HG03280 (cell line): ENCODE results near the gene SLIT3.

Experiments
- ATAC-seq: cut with Tn5 transposase; IDR thresholded peaks from one replicate; pipeline ENCODE4 v1.9.1; 2021; ENCODE audit warnings: mild to moderate bottlenecking, moderate library complexity; ENCODE audit not compliant: unreplicated experiment

The SLIT3 gene

DNA sequence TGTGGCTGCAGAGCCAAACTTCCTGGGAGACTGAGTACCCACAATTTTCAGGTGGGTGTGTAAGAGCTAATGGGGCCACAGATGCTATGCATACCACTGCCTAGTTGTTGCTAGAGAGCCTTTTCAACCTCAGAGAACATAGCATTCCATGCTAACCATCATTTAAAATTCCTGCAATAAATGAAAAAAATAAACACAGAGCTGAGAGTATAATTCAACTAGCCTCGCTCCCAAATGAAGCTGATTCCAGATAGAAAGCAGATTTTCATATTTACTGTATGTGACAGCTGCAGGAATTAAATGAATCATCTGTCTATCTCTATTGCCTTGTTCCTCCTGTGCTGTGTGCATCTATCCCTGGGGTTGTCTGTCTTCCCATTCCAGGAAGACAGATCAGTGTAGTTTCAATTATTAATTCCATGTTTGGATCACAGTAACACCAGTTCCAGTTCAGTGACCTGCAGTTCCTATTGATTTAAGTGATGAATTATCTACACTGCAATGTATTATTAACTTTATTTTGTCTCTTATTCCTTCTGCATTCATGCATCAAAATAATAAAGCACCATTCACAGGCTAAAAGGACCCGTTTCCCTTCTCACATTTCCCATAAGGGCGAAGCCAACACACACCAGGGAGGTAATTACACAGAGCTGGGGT, 324.5 kb downstream of the SLIT3 start:
- no peak for ATAC-seq

DNA sequence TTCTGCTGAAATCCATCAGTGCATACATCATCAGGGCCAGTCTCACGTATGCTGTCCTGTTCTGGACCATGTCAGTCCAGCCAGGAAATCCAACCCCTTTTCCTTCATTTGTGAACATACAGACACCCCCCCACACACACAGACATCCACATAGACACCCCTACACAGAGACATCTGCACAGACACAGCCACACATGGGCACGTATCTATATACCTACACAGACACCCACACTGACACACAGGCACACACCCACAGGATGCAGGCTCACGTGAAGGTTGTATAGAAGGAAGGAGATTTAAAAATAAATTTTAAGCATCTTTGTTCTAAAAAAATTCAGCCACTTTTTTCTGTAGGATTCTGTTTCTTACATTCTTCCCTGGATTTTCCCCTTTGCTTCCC, 325.6 kb downstream of the SLIT3 start:
- ATAC-seq, result no peak

DNA sequence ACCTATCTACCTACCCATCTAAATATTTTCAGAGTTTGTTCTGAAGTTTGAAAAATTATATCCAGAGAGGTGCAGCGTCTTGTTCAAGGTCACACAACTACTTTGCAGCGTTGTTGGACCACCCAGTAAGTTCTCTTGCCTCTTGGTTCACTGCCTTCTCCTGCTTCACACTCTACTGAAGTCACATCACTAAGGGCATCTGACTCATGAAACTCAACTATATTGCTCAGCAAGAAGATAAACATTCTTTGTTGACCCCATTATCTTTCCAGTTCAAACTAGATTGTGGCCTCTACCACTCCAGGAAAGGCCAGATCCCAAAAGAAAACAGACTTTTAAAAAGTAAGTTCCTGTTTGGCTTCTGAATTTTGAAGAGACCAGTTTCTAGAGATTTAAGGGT, 326.9 kb downstream of the SLIT3 start:
- ATAC-seq, result no peak

DNA sequence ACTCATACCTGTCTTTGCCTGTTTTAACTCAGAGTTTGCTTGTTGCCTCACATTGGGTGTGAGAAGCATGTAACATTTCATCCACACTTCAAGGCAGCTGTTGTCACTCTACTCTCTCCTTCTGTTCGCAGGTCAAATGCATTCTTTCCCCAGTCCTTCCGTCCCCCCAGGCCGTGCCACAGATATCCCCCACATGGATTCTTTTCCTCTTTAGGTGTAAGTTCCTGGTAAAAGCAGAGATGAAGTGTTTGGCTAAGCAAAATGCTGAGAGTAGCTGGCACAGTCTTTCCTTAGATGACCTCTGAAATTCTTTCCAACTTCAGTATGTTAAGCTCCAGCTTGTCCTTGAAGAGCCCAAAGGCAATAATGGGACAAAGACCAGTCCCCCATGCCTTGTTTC, 328.2 kb downstream of the SLIT3 start:
- no peak for ATAC-seq

DNA sequence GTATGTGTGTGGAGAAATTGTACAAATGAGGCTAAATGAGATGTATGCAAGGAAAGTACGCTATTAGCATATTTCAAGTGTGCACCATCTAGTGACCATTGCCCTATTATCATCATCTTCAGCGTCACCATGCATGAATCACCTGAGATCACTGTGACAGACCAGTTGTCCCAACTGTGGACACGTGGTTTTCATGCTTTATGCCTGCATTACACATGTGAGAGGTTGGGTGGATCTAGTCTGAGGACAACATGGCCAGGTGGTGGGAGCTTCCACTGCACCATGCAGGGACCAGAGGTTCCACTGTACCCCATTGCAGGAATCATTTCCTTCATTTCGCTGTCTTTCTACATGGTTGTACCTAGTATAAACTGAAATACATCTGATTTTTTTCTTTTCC, 329.8 kb downstream of the SLIT3 start:
- no peak for ATAC-seq

DNA sequence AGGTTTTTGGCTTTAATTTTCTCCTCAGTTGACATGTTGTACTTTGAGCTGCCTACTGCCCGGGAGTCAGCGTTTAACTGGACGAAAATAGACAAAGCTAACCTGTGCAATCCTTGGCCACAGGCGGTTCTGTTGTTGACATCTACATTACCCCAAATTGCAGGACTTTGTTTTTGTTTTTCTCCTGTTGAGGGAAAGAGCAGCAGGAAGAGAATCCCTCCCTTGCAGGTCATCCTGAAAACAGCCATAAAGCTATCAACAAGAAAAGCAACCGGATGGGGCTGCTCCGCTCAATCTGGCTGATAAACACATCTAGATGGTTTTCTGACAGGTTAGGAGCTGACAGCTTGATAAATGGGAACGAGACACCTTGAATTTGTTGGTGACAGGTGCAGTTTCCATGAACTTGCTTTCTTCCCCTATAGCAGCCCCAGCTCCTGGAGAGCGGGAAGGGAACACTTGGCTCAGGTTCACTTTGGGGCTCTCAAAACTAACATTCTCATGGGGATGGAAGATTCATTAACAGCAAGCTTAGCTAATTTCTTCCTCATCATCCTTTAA, 331.5 kb downstream of the SLIT3 start:
- ATAC-seq, result no peak

DNA sequence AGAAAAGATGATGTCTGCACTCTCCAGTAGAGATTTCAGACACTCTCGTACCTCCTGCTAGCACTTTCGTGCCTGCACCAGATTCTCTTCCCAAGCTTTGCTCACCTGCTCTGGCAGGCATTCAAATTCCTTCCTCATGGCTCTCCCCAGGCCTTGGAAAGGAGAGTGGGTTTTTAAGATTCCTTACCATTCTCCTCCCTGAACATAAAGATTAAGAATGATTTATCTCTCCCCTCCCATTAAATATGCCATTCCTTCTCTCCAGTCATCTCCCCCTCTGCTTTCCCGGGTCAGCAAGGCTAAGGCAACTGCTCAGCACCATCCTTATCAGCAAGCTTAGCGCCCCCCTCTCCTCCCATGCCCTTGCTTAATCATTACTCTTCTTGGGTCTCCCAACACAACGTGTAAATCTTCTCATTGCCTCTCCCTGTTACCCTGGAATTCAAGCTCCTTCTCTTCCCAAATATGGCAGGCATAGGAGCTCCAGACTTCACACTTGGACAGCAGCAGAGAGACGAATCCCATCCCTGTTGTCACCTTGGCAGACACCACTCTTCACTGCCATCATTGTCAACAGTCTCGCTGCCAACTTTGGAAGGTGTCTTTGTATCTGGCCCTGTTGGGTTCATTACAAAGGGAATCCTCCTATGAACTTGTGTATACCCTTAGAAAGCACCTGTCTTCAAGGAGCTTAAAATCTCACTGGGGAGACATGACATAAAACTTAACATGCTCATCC, 332.9 kb downstream of the SLIT3 start:
- no peak for ATAC-seq

DNA sequence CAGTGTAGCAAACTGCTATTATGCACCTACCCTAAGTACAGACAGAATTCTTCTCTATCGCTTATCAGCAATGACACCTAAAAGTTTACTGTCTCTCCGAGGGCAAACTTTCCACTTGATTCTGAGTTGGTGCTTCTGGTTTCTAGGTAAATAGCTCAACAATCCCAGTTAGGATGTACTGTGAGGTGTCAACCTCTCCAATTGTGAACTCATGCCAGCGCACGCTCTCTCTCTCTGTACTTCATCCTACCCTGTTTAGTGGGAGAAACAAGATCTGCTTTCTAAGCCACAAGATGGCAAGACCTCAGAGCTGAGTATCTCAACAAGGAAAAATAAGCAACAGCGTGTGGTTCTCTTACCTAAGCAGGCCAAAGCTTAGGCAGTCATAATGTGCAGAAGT, 335.3 kb downstream of the SLIT3 start:
- no peak for ATAC-seq

DNA sequence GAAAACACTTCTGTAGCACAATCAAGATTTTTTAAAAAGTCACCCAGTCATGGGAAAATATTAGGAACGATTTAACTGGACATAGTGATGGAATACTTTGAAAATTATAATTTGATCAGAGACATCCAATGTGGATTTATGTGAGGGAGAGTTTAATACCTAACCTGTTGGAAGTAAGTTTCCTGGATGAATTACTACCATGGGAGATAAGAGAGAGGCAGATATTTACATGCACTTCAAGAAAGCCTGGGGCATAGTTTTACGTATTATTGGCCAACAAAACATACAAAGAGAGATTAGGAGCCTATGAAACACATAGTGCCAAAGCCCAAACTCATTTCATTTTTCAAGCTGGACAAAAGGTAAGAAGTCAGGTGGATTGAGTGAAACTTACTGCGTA, 336.8 kb downstream of the SLIT3 start:
- ATAC-seq, result no peak

DNA sequence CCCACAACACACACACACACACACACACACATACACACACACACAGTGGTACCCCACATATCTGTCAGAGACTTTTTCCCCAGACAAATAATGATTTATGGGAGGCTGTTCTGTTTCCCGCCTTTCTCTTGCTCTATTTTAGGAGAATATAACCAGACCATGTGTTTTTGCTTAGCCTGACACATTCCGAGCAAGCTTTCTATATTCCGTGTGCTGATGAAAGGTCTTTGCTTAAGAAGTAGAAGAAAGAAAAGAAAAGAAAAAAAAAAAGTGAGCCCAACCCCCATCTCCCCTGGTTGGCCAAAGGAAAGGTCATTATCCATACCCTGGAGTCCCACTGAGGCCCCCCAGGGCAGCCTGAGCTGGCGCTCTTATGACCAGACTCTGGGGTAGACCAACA, 338.6 kb downstream of the SLIT3 start:
- ATAC-seq, result no peak

DNA sequence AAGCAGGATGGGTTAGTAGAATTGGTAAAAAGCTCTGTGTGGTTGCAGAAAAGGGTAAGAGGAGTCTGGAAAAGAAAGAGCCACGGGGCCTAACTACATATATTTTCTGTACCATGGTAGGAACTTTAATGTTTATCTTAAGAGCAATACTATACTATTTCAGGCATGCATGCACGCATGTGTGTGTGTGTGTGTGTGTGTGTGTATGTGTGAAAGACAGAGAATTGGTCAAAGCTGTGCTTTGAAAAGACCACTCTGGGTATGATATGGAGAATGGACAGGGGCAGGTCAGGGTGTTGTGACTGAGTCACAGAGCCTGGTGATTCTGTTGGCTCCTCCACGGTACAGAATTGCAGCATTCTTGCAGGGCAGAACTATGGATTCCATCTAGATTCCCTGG, 339.3 kb downstream of the SLIT3 start:
- no peak for ATAC-seq

DNA sequence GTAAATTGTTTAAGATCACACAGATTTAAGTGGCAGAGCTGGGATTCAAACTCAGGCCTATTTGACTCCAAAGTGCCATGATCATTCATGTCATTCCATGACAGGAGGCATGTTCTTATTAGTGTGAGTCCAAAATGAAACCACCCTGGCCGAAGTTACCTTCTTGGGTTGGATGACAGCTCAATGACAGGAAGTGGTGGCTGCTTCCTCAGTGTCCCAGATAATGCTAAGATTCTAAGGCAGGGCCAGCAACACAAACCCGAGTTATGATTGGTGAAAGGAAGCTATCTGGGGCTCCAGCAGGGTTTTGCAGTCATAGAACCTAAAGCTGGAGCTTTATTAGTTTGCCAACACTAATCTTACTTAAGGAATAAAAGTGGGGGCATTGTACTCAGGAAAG, 340.4 kb downstream of the SLIT3 start:
- no peak for ATAC-seq

DNA sequence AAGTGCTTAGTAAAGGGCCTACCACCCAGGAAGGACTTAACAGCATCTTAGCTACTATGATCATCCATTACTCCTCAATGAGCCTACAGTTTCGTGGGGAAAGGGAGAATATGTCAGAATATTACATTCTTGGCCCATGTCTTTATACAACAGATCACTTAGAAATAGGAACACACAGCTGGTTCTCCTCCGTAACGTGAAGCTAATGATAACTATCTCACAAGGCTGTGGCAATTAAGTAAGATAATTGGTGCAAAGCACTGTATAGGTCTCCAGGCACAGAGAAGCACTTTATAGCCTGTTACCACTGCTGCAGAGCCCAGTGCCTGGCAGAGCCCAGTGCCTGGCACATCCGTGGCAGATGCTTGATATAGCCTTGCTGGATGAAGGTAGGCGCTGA, 347.6 kb downstream of the SLIT3 start:
- ATAC-seq, result no peak

DNA sequence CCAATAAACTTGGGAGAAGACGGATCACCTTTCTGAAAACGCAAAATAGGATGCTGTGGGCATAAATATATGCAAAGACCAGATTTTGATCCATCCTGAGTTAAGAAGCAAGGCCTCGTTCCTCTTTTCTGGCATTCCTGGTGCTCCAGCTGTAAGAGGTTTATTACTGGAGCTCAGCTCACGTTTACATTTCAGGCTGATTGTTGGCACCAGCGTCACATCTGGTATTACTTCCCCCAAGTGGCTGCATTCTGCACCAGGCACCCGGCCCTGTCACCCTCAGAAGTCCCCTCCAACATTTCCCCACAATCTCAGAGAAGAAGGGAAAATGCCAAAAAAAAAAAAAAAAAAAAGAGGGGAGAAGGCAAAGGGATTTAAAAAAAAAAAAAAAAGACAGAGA, 348.7 kb downstream of the SLIT3 start:
- ATAC-seq, result no peak

DNA sequence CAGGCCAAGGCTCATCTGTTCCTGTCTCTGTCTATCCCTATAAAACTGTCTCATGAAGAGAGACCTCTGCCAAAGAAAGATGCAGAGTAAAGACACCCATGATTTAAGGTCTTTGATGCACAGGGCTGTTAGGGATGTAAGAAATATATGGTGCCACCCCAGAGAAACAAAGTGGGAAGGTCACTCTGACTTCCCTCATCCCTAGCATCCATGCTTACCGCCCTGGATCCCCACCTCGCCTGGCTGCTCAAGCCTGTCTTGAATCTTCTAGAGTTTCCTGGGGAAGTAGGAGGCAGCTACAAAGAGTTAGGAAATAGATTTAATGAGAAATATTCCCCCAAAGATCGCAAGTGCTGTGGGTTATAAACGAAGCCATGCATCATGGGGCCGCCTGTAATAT, 349.2 kb downstream of the SLIT3 start:
- no peak for ATAC-seq

DNA sequence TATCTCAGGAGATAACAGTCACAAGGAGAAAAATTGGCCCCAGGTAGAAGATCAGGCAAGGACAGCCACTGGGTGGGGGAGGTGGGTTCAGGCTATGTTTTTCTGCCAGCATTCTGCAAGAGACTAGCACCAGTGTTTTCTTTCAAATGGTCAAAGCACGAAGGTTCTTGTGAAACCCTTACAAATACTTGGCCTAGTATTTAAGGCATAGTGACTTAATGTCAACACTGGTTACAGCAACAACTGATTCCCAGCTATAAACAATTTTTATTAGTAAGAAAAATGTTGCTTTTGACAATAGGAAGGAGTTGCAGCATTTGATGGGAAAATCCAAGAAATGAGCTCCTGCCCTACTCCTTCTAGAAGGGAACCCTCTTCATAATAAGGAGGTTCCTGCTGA, 349.6 kb downstream of the SLIT3 start:
- no peak for ATAC-seq

DNA sequence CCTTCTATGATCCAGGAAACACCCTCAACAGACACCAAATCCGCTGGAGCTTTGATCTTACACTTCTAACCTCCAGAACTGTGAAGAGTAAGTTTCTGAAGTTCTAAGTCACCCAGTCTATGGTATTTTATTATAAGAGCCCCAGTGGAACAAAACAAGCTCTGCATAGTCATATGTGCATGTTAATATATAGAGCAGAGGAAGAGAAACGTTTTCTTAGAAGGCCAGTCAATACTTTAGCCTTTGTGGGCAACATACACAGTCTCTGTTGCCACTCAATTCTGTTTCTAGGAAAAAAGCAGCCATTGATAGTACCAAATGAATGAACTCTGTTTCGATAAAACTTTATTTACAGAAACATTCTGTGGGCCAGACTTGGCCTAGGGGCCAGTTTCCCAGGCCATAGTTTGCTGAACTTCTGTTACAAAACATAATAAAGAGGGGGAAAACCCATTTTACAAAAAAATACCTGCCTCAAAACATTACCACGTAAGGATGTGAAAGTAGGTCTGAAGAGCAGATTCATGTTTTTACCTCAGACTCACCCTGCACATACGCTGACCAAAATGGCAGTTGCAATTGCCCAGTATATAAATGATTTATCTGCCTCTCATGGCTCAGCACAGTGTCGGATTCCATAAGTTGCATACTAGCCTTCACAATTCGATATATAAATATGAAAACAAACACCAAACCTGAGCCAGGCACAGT, 350.5 kb downstream of the SLIT3 start:
- peak; percentile 68 for ATAC-seq

DNA sequence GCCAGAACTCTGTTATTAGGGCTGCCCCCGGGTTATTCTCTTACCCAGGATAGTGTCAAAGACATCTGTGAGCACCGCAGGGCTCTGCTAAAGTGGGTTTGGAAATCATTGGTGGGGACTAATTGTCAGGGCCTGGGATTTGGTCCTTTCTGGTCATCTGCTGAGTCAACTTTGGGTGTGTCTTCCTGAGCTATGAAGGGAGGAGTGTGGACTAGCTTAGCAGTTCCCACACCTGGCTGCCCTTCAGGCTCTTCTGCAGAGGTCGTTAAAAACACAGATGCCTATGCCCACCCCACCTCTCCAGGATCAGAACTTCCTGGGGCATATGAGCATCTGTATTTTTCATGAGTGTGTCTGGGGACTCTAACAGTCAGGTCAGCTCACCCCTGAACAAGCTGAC, 352.2 kb downstream of the SLIT3 start:
- no peak for ATAC-seq

DNA sequence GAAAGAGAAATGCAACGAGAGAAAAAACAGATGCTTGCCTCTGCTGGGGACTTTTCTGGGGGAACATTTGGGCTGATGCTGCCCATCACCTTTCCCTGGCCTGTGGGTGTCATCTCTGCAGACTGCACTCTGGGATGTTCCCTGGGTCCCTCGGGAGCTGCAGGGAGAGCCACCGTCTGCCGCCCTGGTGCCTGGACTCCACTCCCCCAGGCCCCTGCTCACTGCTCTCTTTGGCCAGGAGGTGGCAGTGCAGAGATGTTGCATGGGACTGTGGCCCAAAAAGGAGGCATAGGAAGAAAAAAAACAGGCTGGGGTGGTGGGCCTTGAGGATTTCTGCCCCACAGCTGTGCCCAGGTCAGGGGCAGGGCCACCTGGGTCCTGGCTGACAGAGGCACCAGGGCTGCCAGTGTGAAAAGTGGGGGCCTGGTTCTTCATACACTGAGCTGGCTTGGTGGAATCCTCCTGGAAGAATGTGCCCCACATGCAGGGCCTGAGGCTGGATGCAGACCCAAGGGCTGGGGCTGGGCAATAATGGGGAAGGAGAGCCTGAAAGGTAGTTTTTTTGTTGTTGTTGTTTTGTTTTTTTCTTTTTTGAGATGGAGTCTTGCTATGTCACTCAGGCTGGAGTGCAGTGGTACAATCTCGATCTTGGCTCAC, 353.6 kb downstream of the SLIT3 start:
- ATAC-seq, result peak; percentile 48

DNA sequence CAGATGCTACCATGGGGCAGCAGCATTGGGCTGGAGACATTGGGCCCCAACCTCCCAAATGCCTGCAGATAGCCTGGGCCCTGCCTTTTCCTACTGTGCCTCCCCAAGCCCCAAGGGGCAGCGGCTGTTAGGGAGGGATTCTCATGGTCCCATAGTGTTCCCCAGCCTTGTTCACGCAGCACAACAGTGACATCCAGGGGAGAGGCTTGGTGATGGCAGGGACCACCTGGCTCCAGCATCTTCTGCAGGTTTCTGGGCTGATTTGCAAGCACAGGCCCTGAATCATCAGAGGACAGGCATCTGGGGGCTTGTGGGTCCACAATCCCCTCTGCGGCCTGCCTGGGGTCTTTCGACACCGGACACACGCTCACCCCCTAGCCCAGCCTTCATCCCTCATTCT, 354.6 kb downstream of the SLIT3 start:
- no peak for ATAC-seq

DNA sequence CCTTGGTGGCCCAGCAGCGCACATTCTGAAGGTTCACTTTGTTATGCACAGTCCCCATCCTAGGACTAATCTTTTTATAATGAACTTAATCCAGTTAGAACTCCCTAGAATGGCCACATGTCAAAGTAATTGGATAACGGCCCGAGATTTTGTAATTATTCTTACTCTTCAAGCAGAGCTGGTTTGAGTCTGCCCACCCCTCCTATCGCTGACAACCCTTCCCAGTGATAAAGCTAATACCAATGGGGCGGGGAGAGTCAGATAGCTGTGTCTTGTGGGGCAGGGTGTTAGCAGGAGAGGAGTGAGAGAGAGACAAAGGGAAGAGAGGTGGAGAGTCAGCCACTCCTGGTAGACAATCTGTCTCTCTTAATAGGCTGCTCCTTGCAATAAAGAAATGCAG, 356.9 kb downstream of the SLIT3 start:
- no peak for ATAC-seq
